ENCODE results near the gene ASXL1. TPM values are rescaled to one million over a fixed set of nuclear protein-coding genes. Genes with fewer than 3 reads are reported as not detected.

The ASXL1 gene
- total and polyA plus RNA-seq, 2 experiments from 2014 or later, result 10.4 to 29.0 TPM

- no peaks in the 10 kb centered on the region for H3K27me3 ChIP-seq (ENCODE audit: insufficient read depth)
- Mint-ChIP-seq H3K27ac (no peak overlapping the region), H3K9me3 (no peaks in the 10 kb centered on the region), H3K4me3 (no peak overlapping the region), H3K4me1 (peaks cover 29% of the 10 kb centered on the region), H3K36me3 (ENCODE audit: low read depth) (peaks cover 10% of the 10 kb centered on the region; the same call in 2 of the 3 replicates), H3K27me3 (ENCODE audit: insufficient read depth, low read depth, poor library complexity) (peaks cover 17% of the 10 kb centered on the region)
- no peak overlapping the region for H3K4me2 ChIP-seq
- peaks cover 2% of the 10 kb centered on the region; the same call in 1 of the 2 replicates for H3K36me3 ChIP-seq (ENCODE audit: insufficient read depth)
- ATAC-seq, result no peak
- H3K4me3 ChIP-seq, result no peak overlapping the region
- peaks cover 62% of the 10 kb centered on the region for H3K79me2 ChIP-seq (replicated peaks; ENCODE audit: insufficient read depth)
- no peaks in the 10 kb centered on the region for H3K9me2 ChIP-seq (ENCODE audit: insufficient read depth)
- no peak overlapping the region for H3K27ac ChIP-seq (ENCODE audit: low read depth)
- peaks cover 16% of the 10 kb centered on the region for H3F3A ChIP-seq (replicated peaks; ENCODE audit: low read depth)
- TF ChIP-seq NANOG (IDR thresholded peaks at IDR 0.05; ENCODE audit: borderline replicate concordance) (no peak), REST (IDR thresholded peaks at IDR 0.05; ENCODE audit: unreplicated experiment) (no peak), ZNF114 (CRISPR knock-in tag; IDR thresholded peaks at IDR 0.05) (no peak)
- peaks cover 54% of the 10 kb centered on the region for H4K20me1 ChIP-seq (replicated peaks; ENCODE audit: insufficient read depth)
- H3K4me1 ChIP-seq (ENCODE audit: insufficient read depth), result peaks cover 45% of the 10 kb centered on the region
- DNase-seq (ENCODE audit: low spot score), result no peak
- no peak overlapping the region for H2AFZ ChIP-seq
These were observed 108.8 kb downstream of the ASXL1 start for GRCh38 chr20:32466739-32467505.

GRCh38 chr20:32467506-32468312 lies 109.6 kb downstream of the ASXL1 start:
- H3K9me2 ChIP-seq (ENCODE audit: insufficient read depth), result no peaks in the 10 kb centered on the region
- H3F3A ChIP-seq (replicated peaks; ENCODE audit: low read depth), result peaks cover 16% of the 10 kb centered on the region
- no peaks in the 10 kb centered on the region for H3K9me3 Mint-ChIP-seq
- ATAC-seq, result no peak
- peaks cover 51% of the 10 kb centered on the region for H4K20me1 ChIP-seq (replicated peaks; ENCODE audit: insufficient read depth)
- H3K27me3 Mint-ChIP-seq (ENCODE audit: insufficient read depth, low read depth, poor library complexity), result peaks cover 17% of the 10 kb centered on the region
- no peak for DNase-seq (ENCODE audit: low spot score)
- no peak overlapping the region for H2AFZ ChIP-seq
- H3K4me2 ChIP-seq, result no peak overlapping the region
- H3K4me1 Mint-ChIP-seq, result peaks cover 26% of the 10 kb centered on the region
- no peak overlapping the region for H3K27ac ChIP-seq (ENCODE audit: low read depth)
- peaks cover 45% of the 10 kb centered on the region for H3K4me1 ChIP-seq (ENCODE audit: insufficient read depth)
- peaks cover 64% of the 10 kb centered on the region for H3K79me2 ChIP-seq (replicated peaks; ENCODE audit: insufficient read depth)
- H3K27ac Mint-ChIP-seq, result no peak overlapping the region
- no peak overlapping the region for H3K4me3 ChIP-seq
- peaks cover 9% of the 10 kb centered on the region; the same call in 2 of the 3 replicates for H3K36me3 Mint-ChIP-seq (ENCODE audit: low read depth)
- H3K4me3 Mint-ChIP-seq, result no peak overlapping the region
- H3K27me3 ChIP-seq (ENCODE audit: insufficient read depth), result no peaks in the 10 kb centered on the region
- H3K36me3 ChIP-seq (ENCODE audit: insufficient read depth), result peaks cover 5% of the 10 kb centered on the region; the same call in 1 of the 2 replicates
- TF ChIP-seq ZNF462 (CRISPR knock-in tag; IDR thresholded peaks at IDR 0.05), result no peak
- TF ChIP-seq ETS1 (IDR thresholded peaks at IDR 0.05), result no peak
- no peak for TF ChIP-seq STAT1 (IDR thresholded peaks at IDR 0.05; ENCODE audit: unreplicated experiment)
- TF ChIP-seq NANOG (IDR thresholded peaks at IDR 0.05; ENCODE audit: borderline replicate concordance), result no peak
- no peak for TF ChIP-seq ZNF331 (CRISPR knock-in tag; IDR thresholded peaks at IDR 0.05; ENCODE audit: low read depth)
- no peak for TF ChIP-seq CREB1 (CRISPR knock-in tag; IDR thresholded peaks at IDR 0.05; ENCODE audit: low read depth)
- TF ChIP-seq ZNF114 (CRISPR knock-in tag; IDR thresholded peaks at IDR 0.05), result no peak

Measured in GM23338 (cell line).